ENCODE measurements around the gene CBX1. TPM values are rescaled to one million over a fixed set of nuclear protein-coding genes. Genes with fewer than 3 reads are reported as not detected.

The CBX1 gene
- total RNA-seq, 2 donors from 2014 or later: 18.3 to 22.1 TPM

DNA sequence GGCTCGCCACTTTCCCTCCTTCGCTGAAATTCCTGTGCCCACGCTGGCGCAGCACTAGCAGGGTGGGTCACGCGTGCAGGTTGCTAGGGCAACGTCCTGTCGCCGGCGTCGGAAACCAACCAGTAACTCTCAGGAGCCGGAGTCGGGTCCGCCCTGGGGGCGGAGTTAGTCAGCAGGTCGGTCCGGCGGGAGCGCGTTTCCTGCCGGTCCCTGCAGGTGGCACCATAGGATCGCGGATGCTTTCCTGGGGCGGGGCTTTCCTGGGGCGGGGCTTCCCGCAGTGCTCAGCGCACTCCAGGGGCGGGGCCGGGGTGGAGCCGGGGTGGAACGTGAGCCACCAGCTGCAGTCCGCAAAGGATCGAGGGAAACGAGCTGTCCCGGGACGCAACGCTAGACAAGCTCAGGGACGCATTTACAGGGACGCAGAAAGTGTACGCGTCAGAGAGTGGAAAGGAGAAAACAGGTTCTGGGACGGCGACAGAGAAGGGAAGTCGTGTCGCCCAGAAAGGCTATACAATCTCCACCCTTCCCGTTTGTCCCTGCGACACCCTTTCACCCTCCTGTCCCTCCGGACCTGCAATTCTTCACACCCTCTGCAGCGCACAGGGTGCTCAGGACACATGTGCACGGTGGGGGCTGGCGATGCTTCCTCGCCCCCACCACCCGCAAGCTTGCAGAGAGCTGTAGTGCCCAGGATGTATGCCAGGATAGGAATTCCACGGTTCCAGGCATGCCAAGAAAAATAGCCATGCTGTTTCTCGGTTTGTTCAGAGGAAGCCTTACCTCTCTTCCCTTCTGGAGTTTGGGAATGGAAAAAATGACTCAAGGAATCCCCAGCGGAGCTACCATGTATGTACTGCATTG is 76.0 kb downstream of the CBX1 start:
- Histone ChIP-seq H3K27me3 (no peaks in the 10 kb centered on the region), H3K4me1 (peaks cover 0 to 41% of the 10 kb centered on the region in 2 donors), H3K27ac (peak overlapping the region; percentile 84 to 88), H3K9me3 (no peaks in the 10 kb centered on the region), H3K36me3 (no peaks in the 10 kb centered on the region), H3K4me3 (peak overlapping the region; percentile 28 to 60)
- TF ChIP-seq, protein P1, sequence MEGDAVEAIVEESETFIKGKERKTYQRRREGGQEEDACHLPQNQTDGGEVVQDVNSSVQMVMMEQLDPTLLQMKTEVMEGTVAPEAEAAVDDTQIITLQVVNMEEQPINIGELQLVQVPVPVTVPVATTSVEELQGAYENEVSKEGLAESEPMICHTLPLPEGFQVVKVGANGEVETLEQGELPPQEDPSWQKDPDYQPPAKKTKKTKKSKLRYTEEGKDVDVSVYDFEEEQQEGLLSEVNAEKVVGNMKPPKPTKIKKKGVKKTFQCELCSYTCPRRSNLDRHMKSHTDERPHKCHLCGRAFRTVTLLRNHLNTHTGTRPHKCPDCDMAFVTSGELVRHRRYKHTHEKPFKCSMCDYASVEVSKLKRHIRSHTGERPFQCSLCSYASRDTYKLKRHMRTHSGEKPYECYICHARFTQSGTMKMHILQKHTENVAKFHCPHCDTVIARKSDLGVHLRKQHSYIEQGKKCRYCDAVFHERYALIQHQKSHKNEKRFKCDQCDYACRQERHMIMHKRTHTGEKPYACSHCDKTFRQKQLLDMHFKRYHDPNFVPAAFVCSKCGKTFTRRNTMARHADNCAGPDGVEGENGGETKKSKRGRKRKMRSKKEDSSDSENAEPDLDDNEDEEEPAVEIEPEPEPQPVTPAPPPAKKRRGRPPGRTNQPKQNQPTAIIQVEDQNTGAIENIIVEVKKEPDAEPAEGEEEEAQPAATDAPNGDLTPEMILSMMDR (IDR thresholded peaks at IDR 0.05): peak; percentile 78 to 93
- DNase-seq (ENCODE audit: low spot score): peak; percentile 98

DNA sequence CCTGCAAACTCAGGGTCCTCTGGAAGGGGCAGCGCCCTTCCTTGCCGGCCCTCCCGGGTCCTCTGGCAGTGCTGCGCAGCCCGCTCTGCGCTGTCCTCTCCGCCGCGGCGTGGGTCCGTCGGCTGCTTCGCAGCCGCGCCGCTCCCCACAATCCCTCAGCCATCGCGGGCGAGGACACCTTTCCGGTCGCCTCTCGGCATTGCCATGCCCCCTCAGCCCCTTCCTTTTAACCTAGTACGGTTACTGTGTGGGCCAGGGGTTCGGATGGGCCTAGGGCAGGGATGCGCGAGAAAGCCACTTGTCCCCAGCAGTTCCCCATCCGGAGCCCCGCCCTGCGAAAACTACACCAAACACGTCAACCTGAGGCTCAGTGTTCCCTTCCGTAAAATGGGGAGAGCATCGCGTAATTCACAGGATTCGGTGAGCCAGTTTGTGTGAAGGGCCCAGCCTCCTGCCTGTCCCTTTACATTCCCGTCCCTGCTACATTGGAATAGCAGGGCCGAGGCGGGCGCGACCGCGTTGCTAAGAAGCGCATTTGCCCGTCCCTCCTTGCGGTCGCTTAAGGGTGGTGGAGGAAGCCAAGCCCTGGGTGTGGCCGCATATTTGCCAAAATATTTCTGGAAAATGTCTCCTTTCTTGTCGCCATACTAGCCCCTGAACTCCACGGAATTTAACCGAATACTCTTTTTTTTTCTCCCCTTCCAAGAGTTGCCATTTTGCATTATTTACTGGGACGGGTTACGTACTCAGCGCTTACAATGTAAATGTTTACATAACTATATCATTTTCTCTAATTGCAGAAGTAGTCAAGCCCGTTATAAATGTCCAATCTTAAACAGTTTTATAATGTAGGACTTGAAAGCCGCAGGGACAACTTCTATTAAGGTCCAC is 76.9 kb downstream of the CBX1 start:
- H3K9me3 ChIP-seq: no peaks in the 10 kb centered on the region
- H3K4me1 ChIP-seq: peaks cover 0 to 41% of the 10 kb centered on the region in 2 donors
- H3K27ac ChIP-seq: peak overlapping the region; percentile 84 to 88
- peak overlapping the region; percentile 33 to 60 for H3K4me3 ChIP-seq
- DNase-seq (ENCODE audit: low spot score): no peak
- no peaks in the 10 kb centered on the region for H3K27me3 ChIP-seq
- TF ChIP-seq, protein P1 (IDR thresholded peaks at IDR 0.05): no peak
- no peaks in the 10 kb centered on the region for H3K36me3 ChIP-seq

DNA sequence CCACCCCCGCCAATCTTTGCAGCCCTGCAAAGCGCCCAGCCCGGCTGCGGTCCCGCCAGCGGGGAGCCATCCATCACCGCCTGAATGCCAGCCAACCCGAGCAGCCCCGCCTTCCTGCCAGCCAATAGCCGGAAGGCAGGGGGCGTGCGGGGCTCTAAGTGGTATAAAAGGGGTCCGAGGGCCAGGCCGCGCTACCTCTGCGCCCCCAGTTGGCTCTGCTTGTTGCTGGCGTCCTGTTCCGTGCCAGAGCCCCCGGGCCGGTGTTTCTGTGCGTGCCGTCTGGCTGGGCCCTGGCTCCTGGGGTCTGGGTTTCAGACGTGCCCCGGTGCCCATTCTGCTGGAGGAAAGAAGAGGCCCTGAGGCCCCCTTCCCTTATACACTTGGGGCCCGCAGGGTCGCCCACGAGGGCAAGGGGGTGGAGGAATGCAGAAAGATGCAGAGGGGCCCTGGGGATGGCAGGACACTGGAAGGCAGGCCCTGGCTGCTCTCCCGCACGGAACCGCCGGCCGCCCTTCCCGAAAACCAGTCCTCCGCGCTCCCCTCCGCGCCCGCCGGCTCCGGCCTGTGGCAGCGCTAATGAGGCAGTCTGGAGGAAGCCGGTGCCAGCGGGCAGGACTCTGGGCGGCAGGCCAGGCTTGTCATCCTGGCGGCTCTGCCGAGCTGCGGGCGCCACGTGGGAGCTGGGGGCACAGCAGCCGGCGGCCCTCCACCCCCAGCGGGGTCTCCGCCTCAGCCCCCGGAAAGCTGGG is 77.7 kb downstream of the CBX1 start:
- no peaks in the 10 kb centered on the region for H3K36me3 ChIP-seq
- H3K27ac ChIP-seq: peak overlapping the region; percentile 84 to 88
- DNase-seq (ENCODE audit: low spot score): peak; percentile 80
- peak overlapping the region; percentile 33 to 60 for H3K4me3 ChIP-seq
- H3K27me3 ChIP-seq: no peaks in the 10 kb centered on the region
- peaks cover 0 to 41% of the 10 kb centered on the region in 2 donors for H3K4me1 ChIP-seq
- no peaks in the 10 kb centered on the region for H3K9me3 ChIP-seq
- TF ChIP-seq, protein P1 (IDR thresholded peaks at IDR 0.05): no peak

DNA sequence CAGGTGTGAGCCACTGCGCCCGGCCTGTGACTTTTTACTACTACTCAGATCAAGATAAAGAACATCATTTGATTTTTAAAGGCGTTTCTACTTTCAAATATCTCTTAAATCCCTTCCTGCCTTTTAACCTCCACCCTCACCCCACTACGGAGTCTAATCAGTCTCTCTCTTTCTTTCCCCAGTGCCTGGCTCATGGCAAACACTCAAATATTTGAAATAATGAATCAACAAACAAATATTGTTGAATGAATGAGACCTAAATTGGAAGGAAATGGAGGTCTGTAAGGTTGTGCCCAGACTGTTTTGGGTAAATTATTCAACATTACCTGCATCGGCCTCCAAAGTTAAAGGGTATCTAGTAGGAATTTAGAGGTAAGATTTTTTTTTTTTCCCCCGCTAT is 78.4 kb downstream of the CBX1 start:
- TF ChIP-seq, protein P1 (IDR thresholded peaks at IDR 0.05): no peak
- Histone ChIP-seq H3K36me3 (no peaks in the 10 kb centered on the region), H3K9me3 (no peaks in the 10 kb centered on the region), H3K4me3 (peak overlapping the region in 1 of 2 donors; percentile 60), H3K27me3 (no peaks in the 10 kb centered on the region), H3K27ac (peak overlapping the region in 1 of 2 donors; percentile 88), H3K4me1 (peaks cover 0 to 41% of the 10 kb centered on the region in 2 donors)
- DNase-seq (ENCODE audit: low spot score): no peak

DNA sequence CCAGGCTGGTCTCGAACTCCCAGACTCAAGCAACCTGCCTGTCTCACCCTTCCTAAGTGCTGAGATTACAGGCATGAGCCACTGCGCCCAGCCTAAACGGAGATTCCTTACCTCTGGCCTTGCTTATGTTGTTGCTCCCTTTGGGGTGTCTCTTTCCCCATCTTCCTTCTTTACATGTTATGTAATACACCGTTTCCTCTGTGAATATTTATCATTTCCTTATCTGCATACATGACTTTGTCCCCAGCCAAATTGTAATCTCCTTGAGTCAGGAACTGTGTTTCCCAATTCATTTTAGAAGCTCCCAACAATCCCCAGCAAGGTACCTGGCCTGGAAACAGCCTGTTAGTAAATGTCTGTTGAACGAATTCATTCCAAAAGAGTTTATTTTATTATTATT is 79.3 kb downstream of the CBX1 start:
- Histone ChIP-seq H3K27me3 (no peaks in the 10 kb centered on the region), H3K4me3 (no peak overlapping the region), H3K4me1 (peaks cover 0 to 39% of the 10 kb centered on the region in 2 donors), H3K36me3 (no peaks in the 10 kb centered on the region), H3K9me3 (no peaks in the 10 kb centered on the region), H3K27ac (no peak overlapping the region)
- DNase-seq (ENCODE audit: low spot score): no peak
- TF ChIP-seq, protein P1 (IDR thresholded peaks at IDR 0.05): no peak

Measured in right atrium auricular region (tissue), 2 donors.